Kidney (tissue), 14 donors: ENCODE data around the gene GLIPR2. TPM values are rescaled to one million over a fixed set of nuclear protein-coding genes. Genes with fewer than 3 reads are reported as not detected.

Source experiments
- DNase-seq, 5 donors: peaks; one replicate each; pipeline ENCODE4 v3.0.0-alpha.2; 2013 to 2020
- FAIRE-seq: peaks from 2 replicates; lab custom pipeline; 2012; peaks lifted over from hg19 to GRCh38; lab: Jason Lieb, UNC
- H3K27ac ChIP-seq, 2 donors: one replicate each; pipeline ENCODE4 v1.7.0; 2013; ENCODE audit warnings: low read depth in 2 of 2, low read length in 2 of 2, inconsistent platforms in 1 of 2
- H3K27me3 ChIP-seq: one replicate; pipeline ENCODE4 v1.7.1; 2013; ENCODE audit warnings: low read length, inconsistent platforms; ENCODE audit not compliant: control insufficient read depth, insufficient read depth
- H3K36me3 ChIP-seq, 3 donors: one replicate each; pipeline versions ENCODE4 v1.7.0 to v1.7.1; 2013; ENCODE audit warnings: low read length in 3 of 3, control low read depth in 1 of 3, inconsistent platforms in 1 of 3; ENCODE audit not compliant: insufficient read depth in 3 of 3, control insufficient read depth in 2 of 3
- H3K4me1 ChIP-seq, 3 donors: one replicate each; pipeline versions ENCODE4 v1.7.0 to v1.7.1; 2013; ENCODE audit warnings: low read length in 3 of 3, inconsistent platforms in 1 of 3, low read depth in 1 of 3; ENCODE audit not compliant: control insufficient read depth in 2 of 3, insufficient read depth in 2 of 3
- H3K4me3 ChIP-seq, 3 donors: one replicate each; pipeline versions ENCODE4 v1.7.0 to v1.8.1; 2013; ENCODE audit warnings: low read length in 3 of 3, control low read depth in 1 of 3, inconsistent platforms in 1 of 3
- H3K9ac ChIP-seq, 3 donors: one replicate each; pipeline versions ENCODE4 v1.7.0 to v1.7.1; 2013; ENCODE audit warnings: low read length in 3 of 3, control low read depth in 1 of 3, inconsistent platforms in 1 of 3
- H3K9me3 ChIP-seq, 3 donors: one replicate each; pipeline versions ENCODE4 v1.7.0 to v1.7.1; 2013; ENCODE audit warnings: low read length in 3 of 3, control low read depth in 1 of 3, inconsistent platforms in 1 of 3; ENCODE audit not compliant: control insufficient read depth in 2 of 3, insufficient read depth in 1 of 3
- CTCF ChIP-seq: IDR thresholded peaks from 3 replicates; pipeline ENCODE4 v1.5.1; 2012; ENCODE audit warnings: mild to moderate bottlenecking, moderate library complexity, borderline replicate concordance; ENCODE audit not compliant: insufficient read depth; ENCODE audit errors: extremely low read depth
- intact Hi-C: fragments of 100-400 bp; cut with DNase I; formaldehyde crosslinking; loops from one replicate; pipeline ENCODE4 v1.11.1; 2022
- polyA plus RNA-seq: library from polyadenylated mRNA; stranded (reverse); fragments of 350-450 nt; fragmentation: Illumina TruSeq; extraction: RNeasy Lipid Tissue Mini Kit (QIAGEN cat#74804); gene quantifications from one replicate; pipeline ENCODE4 v1.2.3, GENCODE V29; 2014; ENCODE audit warnings: low read depth, low replicate concordance; ENCODE audit not compliant: insufficient read depth
- total RNA-seq: library from RNA; stranded (reverse); fragmentation: NEBNext Ultra II Directional; extraction: Animal tissue kit (Norgen Biotek cat#: 25700); gene quantifications from one replicate; pipeline ENCODE4 v1.2.1, GENCODE V29; 2021
- donor health status: control.
- donor health status: control.
- donor health status: control.
- donor health status: control.
- donor health status: control.
- donor health status: DM: yes; HTN: yes; CAD: no.
- donor health status: Normal renal cell carcinoma (clear cell type).

GLIPR2 gene
- total and polyA plus RNA-seq, 2 donors from 2014 or later, result 8.3 to 19.6 TPM

DNA sequence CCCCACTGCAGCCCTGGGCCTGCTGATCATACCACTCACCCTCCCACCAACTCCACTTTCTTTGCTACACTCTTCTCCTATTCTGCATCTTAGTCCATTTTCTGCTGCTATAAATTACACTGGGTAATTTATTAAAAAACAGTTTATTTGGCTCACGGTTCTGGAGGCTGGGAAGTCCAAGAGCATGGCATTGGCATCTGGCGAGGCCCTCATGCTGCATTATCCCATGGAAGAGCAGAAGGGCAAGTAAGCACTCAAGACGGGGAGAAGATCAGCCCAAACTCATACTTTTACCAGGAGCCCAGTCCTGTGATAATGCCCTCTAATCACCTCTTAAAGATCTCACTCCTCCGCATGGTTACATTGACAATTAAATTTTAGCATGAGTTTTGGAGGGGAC lies 9.4 kb downstream of the GLIPR2 start:
- H3K4me3 ChIP-seq, result no peak overlapping the region
- no peaks in the 10 kb centered on the region for H3K27me3 ChIP-seq
- peaks cover 0 to 10% (median 3%) of the 10 kb centered on the region in 3 donors for H3K4me1 ChIP-seq
- peaks cover 0 to 4% (median 0%) of the 10 kb centered on the region in 3 donors for H3K9me3 ChIP-seq
- FAIRE-seq (no peak), DNase-seq (peak in 1 of 5 donors; percentile 5)
- no peak overlapping the region for H3K27ac ChIP-seq
- no peak for TF ChIP-seq CTCF
- no peaks in the 10 kb centered on the region for H3K36me3 ChIP-seq
- H3K9ac ChIP-seq, result no peak overlapping the region
- intact Hi-C loops, result no loop called here

DNA sequence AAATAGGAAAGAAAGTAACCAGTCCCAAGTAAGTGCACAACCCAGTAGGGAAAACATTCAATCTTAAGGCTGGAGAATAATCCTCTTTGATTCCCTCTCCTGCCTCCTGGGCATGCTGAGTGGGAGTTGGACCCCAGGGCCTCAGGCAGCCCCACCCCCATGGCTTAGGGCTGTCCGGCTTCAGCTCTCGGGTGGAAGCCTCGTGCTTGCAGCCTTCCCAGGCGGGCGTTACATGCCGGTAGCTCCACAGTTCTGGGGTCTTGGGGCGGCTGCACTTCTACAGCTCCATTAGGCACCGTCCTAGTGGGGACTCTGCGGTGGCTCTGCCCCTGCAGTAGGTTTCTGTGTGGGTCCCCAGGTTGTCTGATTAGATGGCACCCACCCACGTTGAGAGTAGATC lies 10.1 kb downstream of the GLIPR2 start:
- peaks cover 0 to 10% (median 3%) of the 10 kb centered on the region in 3 donors for H3K4me1 ChIP-seq
- H3K27ac ChIP-seq, result no peak overlapping the region
- FAIRE-seq, result no peak

DNA sequence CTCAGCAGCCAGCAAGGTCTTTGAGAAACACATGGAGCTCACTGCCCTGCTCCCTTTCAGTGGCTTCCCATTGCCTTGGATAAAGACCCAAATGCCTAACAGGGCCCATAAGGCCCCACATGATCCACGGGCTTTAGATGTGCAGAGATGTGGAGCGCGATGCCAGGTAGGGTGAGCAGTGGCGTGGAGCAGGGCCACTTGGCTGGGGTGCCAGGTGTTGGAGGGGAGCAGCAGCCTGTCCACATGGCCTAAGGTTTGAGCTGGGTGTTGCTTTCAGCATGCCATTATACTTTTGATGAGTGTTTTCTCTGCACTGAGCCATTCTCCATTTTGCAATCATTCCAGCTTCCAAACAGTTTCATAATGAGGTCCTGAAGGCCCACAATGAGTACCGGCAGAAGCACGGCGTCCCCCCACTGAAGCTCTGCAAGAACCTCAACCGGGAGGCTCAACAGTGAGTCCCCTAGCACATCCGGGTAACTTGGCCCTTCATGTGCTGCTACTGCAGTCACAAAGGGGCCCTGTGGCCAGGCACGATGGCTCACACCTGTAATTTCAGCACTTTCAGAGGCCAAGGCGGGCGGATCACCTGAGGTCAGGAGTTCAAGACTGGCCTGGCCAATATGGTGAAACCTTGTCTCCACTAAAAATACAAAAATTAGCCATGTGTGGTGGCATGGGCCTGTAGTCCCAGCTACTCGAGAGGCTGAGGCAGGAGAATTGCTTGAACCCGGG lies 11.1 kb downstream of the GLIPR2 start:
- FAIRE-seq (no peak), DNase-seq (peak in 1 of 5 donors; percentile 52)
- Histone ChIP-seq H3K4me3 (no peak overlapping the region), H3K27ac (no peak overlapping the region), H3K27me3 (no peaks in the 10 kb centered on the region), H3K9me3 (peaks cover 0 to 4% (median 0%) of the 10 kb centered on the region in 3 donors), H3K36me3 (no peaks in the 10 kb centered on the region), H3K9ac (no peak overlapping the region), H3K4me1 (peaks cover 0 to 10% (median 3%) of the 10 kb centered on the region in 3 donors)
- TF ChIP-seq CTCF, result no peak
- intact Hi-C loops, result no loop called here

More for the DNA sequence above, 10.1 kb downstream of the GLIPR2 start:
- intact Hi-C loops, result no loop called here
- Histone ChIP-seq H3K9me3 (peaks cover 0 to 4% (median 0%) of the 10 kb centered on the region in 3 donors), H3K27me3 (no peaks in the 10 kb centered on the region), H3K9ac (no peak overlapping the region), H3K36me3 (no peaks in the 10 kb centered on the region), H3K4me3 (no peak overlapping the region)
- peak in 1 of 5 donors; percentile 65 for DNase-seq
- TF ChIP-seq CTCF, result no peak
